Mucosa of descending colon (tissue), 3 donors: Measurements from ENCODE around the gene KIF4A. TPM values are rescaled to one million over a fixed set of nuclear protein-coding genes. Genes with fewer than 3 reads are reported as not detected.
"Not testable (repeated sequence)": the region's sequence is repeated elsewhere in the genome, so short reads cannot be mapped to it uniquely, and the experiment has no call there.

Source experiments
- ATAC-seq: fragments of 200-7000 bp; cut with Tn5 transposase; one replicate; pipeline ENCODE4 v1.9.1; 2020; ENCODE audit warnings: mild to moderate bottlenecking, moderate library complexity
- DNase-seq, 3 donors: peaks; one replicate each; pipeline ENCODE4 v3.0.0-alpha.2; 2020
- H3K36me3 ChIP-seq: fragments of 200-600 bp; one replicate; pipeline ENCODE4 v1.8.0; 2021; ENCODE audit warnings: low read depth, mild to moderate bottlenecking
- H3K4me1 ChIP-seq: fragments of 200-600 bp; one replicate; pipeline ENCODE4 v1.8.0; 2021; ENCODE audit warnings: low read depth, mild to moderate bottlenecking
- H3K4me3 ChIP-seq: fragments of 200-600 bp; one replicate; pipeline ENCODE4 v1.8.0; 2021; ENCODE audit warnings: mild to moderate bottlenecking
- H3K9me3 ChIP-seq: fragments of 200-600 bp; one replicate; pipeline ENCODE4 v1.8.0; 2021; ENCODE audit warnings: mild to moderate bottlenecking
- intact Hi-C, 2 donors: fragments of 100-400 bp; cut with DNase I in 1 of 2; cut with micrococcal nuclease in 1 of 2; formaldehyde crosslinking; loops; one replicate each; pipeline versions ENCODE4 v1.11.0 to v1.11.1; 2022; cut with DNase I, micrococcal nuclease
- total RNA-seq, 3 donors: library from RNA; stranded (reverse); fragmentation: NEBNext Ultra II Directional in 2 of 3; extraction: Animal tissue kit (Norgen Biotek cat#: 25700) in 2 of 3; gene quantifications; one replicate each; pipeline versions ENCODE4 v1.2.1 to v1.2.4, GENCODE V29; 2021 to 2023
- TF ChIP-seq, protein P1 (sequence below): fragments of 200-600 bp; IDR thresholded peaks from one replicate; pipeline ENCODE4 v1.8.0; 2022; ENCODE audit warnings: antibody characterized with exemption, mild to moderate bottlenecking
- donor health status: DM: no; HTN: no; CAD: no; lungs with moderate emphysema.
- donor health status: DM: no; HTN: no; CAD: no.
- donor health status: DM: no; HTN: yes; CAD: no.

The KIF4A gene
- total RNA-seq, 3 donors from 2014 or later: 1.5 to 10.7 (median 3.1) TPM

DNA sequence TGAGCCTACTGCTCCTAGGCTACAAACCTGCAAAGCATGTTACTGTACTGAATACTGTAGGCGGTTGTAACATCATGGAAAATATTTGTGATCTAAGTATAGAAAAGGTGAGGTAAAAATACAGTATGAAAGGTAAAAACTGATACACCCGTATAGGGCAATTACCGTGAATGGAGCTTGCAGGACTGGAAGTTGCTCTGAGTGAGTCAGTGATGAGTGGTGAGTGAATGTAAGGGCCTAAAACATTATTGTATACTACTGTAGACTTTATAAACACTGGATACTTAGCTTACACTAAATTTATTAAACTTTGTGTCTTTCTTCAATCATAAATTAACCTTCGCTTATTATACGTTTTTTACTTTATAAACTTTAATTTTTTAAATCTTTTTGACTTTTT is 3.7 kb downstream of the KIF4A start:
- H3K4me3 ChIP-seq: no peak overlapping the region

DNA sequence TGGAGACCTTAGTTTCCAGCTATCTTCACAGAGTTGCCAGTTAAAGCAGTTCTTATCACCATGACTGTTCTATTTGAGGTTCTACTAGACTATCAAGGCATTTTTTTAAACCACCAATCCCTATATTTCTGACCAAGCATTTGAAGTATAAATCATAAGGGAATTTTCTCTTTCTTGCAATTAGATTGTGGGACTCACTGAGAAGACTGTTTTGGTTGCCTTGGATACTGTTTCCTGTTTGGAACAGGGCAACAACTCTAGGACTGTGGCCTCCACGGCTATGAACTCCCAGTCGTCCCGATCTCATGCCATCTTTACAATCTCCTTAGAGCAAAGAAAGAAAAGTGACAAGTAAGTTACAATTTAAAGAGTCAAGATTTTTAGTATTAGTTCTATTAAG is 11.8 kb downstream of the KIF4A start:
- no peak for ATAC-seq
- Histone ChIP-seq H3K9me3 (no peaks in the 10 kb centered on the region), H3K4me3 (no peak overlapping the region), H3K4me1 (no peaks in the 10 kb centered on the region), H3K36me3 (no peaks in the 10 kb centered on the region)
- TF ChIP-seq, protein P1, sequence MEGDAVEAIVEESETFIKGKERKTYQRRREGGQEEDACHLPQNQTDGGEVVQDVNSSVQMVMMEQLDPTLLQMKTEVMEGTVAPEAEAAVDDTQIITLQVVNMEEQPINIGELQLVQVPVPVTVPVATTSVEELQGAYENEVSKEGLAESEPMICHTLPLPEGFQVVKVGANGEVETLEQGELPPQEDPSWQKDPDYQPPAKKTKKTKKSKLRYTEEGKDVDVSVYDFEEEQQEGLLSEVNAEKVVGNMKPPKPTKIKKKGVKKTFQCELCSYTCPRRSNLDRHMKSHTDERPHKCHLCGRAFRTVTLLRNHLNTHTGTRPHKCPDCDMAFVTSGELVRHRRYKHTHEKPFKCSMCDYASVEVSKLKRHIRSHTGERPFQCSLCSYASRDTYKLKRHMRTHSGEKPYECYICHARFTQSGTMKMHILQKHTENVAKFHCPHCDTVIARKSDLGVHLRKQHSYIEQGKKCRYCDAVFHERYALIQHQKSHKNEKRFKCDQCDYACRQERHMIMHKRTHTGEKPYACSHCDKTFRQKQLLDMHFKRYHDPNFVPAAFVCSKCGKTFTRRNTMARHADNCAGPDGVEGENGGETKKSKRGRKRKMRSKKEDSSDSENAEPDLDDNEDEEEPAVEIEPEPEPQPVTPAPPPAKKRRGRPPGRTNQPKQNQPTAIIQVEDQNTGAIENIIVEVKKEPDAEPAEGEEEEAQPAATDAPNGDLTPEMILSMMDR: no peak
- intact Hi-C loops: no loop called here
- DNase-seq: no peak

More for the DNA sequence above, 3.7 kb downstream of the KIF4A start:
- ATAC-seq (no peak), DNase-seq (no peak)
- TF ChIP-seq, protein P1: no peak
- intact Hi-C loops: no loop called here
- Histone ChIP-seq H3K4me1 (peaks cover 6% of the 10 kb centered on the region), H3K36me3 (no peaks in the 10 kb centered on the region), H3K9me3 (no peaks in the 10 kb centered on the region)

DNA sequence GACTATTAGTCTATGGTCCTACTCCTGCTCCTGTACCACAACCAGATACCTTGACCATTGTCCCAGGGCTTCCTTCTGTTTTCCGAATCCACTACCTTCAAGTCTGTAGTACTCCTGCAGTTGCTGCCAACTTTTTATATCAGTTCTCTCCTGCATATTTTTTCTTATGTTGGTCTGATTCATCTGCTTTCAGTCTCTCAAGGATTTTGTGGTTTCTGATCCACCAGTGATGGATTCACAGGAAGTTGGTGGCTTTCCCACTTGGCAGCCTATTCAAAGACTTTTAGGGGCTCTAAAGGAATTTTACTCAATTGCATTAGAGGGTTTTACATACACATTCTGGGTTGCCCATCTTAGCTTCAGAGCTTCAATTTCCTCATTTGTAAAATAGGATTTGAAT is 23.6 kb downstream of the KIF4A start:
- no peaks in the 10 kb centered on the region for H3K36me3 ChIP-seq
- no peaks in the 10 kb centered on the region for H3K9me3 ChIP-seq
- DNase-seq (no peak), ATAC-seq (no peak)
- H3K4me1 ChIP-seq: no peaks in the 10 kb centered on the region
- TF ChIP-seq, protein P1: no peak
- intact Hi-C loops: no loop called here
- H3K4me3 ChIP-seq: no peak overlapping the region

DNA sequence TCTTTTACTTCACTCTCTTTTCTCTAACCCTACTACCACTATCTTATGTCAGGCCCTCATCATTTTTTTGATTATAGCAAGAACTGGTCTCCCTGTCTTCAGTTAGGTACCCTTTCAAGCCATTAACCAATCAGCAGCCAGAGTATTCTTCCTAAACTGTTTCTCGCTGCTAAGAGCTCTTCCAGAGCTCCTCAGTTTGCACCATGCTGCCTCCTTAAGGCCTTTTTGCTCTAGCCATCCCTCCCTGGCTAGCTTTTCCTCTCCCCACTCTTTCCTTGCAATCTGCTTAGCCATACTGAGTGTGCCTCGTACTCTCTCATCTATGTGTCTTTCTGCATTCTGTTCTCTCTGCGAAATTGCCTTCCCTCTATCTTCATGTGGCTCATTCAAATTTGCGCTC is 32.9 kb downstream of the KIF4A start:
- DNase-seq (no peak), ATAC-seq (no peak)
- no peaks in the 10 kb centered on the region for H3K36me3 ChIP-seq
- no peaks in the 10 kb centered on the region for H3K9me3 ChIP-seq
- TF ChIP-seq, protein P1: no peak
- no peak overlapping the region for H3K4me3 ChIP-seq
- intact Hi-C loops: no loop called here
- H3K4me1 ChIP-seq: no peaks in the 10 kb centered on the region

DNA sequence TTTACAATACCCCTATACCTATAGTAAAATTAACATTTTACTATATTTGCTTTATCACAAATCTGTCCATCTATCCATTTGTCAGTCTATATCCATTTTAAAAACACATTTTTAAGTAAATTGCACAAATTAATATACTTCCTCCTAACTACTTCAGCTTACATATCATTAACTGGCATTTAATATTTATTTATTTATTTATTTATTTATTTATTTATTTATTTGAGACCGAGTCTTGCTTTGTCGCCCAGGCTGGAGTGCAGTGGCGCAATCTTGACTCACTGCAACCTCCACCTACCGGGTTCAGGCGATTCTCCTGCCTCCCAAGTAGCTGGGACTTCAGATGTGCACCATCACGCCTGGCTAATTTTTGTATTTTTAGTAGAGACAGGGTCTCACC is 33.7 kb downstream of the KIF4A start:
- H3K9me3 ChIP-seq, DNase-seq, ATAC-seq, intact Hi-C loops, H3K4me3 ChIP-seq, H3K36me3 ChIP-seq, H3K4me1 ChIP-seq: not testable (repeated sequence)

DNA sequence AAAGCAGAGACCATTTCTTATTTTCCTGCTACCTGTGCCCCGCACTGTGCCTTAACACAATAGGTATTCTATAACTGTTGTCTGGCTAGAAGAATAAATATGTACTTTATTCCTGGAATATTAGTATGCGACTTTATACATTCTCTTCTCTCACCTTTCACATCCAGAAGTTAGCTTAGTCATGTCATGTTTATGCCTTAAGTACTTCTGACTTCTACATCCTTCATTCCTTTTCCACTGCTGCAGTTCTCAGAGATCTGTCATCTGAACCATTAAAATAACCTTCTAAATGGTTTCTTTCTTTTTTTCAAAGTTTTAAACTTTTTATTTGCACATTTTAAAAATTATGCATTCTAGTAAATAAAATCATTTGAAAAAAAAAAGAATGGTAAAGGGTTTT is 34.4 kb downstream of the KIF4A start:
- DNase-seq (no peak), ATAC-seq (no peak)
- intact Hi-C loops: no loop called here
- H3K4me1 ChIP-seq: no peaks in the 10 kb centered on the region
- H3K9me3 ChIP-seq: no peaks in the 10 kb centered on the region
- no peaks in the 10 kb centered on the region for H3K36me3 ChIP-seq
- no peak overlapping the region for H3K4me3 ChIP-seq
- TF ChIP-seq, protein P1: no peak
